HT-29 (cell line): ENCODE results near the gene CIB1. TPM values are rescaled to one million over a fixed set of nuclear protein-coding genes. Genes with fewer than 3 reads are reported as not detected.

ENCODE experiments used
- DNase-seq: peaks from one replicate; pipeline ENCODE4 v3.0.0-alpha.2; 2015; ENCODE audit warnings: low spot score
- total RNA-seq: library from RNA; depleted of rRNA; stranded (reverse); fragments of >200 nt; shearing (Covaris generic); gene quantifications from 2 replicates; pipeline ENCODE4 v1.2.3, GENCODE V29; 2014

CIB1 gene
- total RNA-seq, 1 experiment from 2014 or later = 178 TPM

GRCh38 chr15:90219421-90220141 is 14.2 kb downstream of the CIB1 start:
- peak; percentile 48 for DNase-seq

- no peak for DNase-seq
Observed at GRCh38 chr15:90217671-90218394, 15.9 kb downstream of the CIB1 start.

- peak; percentile 72 for DNase-seq
Observed at GRCh38 chr15:90214553-90215196, 19.1 kb downstream of the CIB1 start.

- DNase-seq = no peak
Observed at GRCh38 chr15:90213818-90214204, 19.9 kb downstream of the CIB1 start.

GRCh38 chr15:90213122-90213817 is 20.5 kb downstream of the CIB1 start:
- DNase-seq = peak; percentile 94

GRCh38 chr15:90212221-90213098 is 21.3 kb downstream of the CIB1 start:
- peak; percentile 83 for DNase-seq

GRCh38 chr15:90211440-90212143 is 22.1 kb downstream of the CIB1 start:
- peak; percentile 97 for DNase-seq

GRCh38 chr15:90211009-90211408 is 22.7 kb downstream of the CIB1 start:
- DNase-seq = no peak

GRCh38 chr15:90210593-90210992 is 23.1 kb downstream of the CIB1 start:
- DNase-seq = peak; percentile 29

- no peak for DNase-seq
Observed at GRCh38 chr15:90209591-90209990, 24.1 kb downstream of the CIB1 start.

- DNase-seq = no peak
Observed at GRCh38 chr15:90208356-90208755, 25.4 kb downstream of the CIB1 start.

GRCh38 chr15:90207252-90207651 is 26.5 kb downstream of the CIB1 start:
- no peak for DNase-seq

- DNase-seq = no peak
Observed at GRCh38 chr15:90205886-90206285, 27.9 kb downstream of the CIB1 start.

- DNase-seq = no peak
Observed at GRCh38 chr15:90205050-90205848, 28.5 kb downstream of the CIB1 start.

GRCh38 chr15:90203922-90204321 is 29.8 kb downstream of the CIB1 start:
- no peak for DNase-seq

GRCh38 chr15:90203473-90203872 is 30.3 kb downstream of the CIB1 start:
- DNase-seq = no peak

GRCh38 chr15:90202929-90203328 is 30.8 kb downstream of the CIB1 start:
- no peak for DNase-seq

- no peak for DNase-seq
Observed at GRCh38 chr15:90201944-90202375, 31.8 kb downstream of the CIB1 start.

- DNase-seq = peak; percentile 84
Observed at GRCh38 chr15:90201130-90201943, 32.4 kb downstream of the CIB1 start, which contains the start of gene SEMA4B. TSS of gene SEMA4B (plus strand) at chr15:90201330. CDS start at chr15:90201579, 249 bp downstream.
